ENCODE measurements around the gene KIAA1614. TPM values are rescaled to one million over a fixed set of nuclear protein-coding genes. Genes with fewer than 3 reads are reported as not detected.

Gene KIAA1614
- polyA plus RNA-seq, 4 donors: 0.89 to 2.1 (median 1.4) TPM; not detected in 1

DNA sequence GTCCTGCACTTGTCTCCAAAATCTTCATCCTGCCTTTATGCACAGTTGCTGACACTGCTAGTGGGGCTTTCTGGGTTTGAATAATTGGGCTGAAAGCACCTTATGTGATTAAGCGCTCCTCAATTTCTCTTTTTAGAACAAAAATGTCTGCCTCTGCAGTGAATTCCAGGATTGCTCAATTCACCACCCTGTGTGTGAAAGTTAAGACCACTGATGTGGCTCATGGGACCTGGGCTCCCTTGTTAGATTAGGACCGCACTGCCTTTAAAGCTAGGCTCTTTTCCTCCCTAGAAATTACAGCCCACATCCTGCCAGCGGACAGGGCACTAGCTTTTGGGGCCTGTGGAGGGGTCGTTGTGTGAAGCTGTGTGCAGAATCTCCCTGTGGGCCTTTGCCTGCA is 18.8 kb downstream of the KIAA1614 start:
- H3K36me3 ChIP-seq (ENCODE audit: control insufficient read depth in 3 of 3, insufficient read depth in 2 of 3, low read depth in 1 of 3, low read length in 3 of 3): peaks cover 0 to 21% (median 0%) of the 10 kb centered on the region in 3 donors
- no peak for FAIRE-seq
- no peak overlapping the region for H3K27ac ChIP-seq (ENCODE audit: low read depth in 1 of 3, low read length in 2 of 3)
- peaks cover 0 to 15% (median 3%) of the 10 kb centered on the region in 3 donors for H3K4me1 ChIP-seq (ENCODE audit: control insufficient read depth in 3 of 3, insufficient read depth in 2 of 3, low read depth in 1 of 3, low read length in 2 of 3)
- H3K4me3 ChIP-seq (ENCODE audit: low read depth in 1 of 3, low read length in 3 of 3): no peak overlapping the region
- WGBS, 3 donors: 85 to 90% (median 86%) methylated on average over 4 of the region's 4 CpGs
- H3K27me3 ChIP-seq (ENCODE audit: control insufficient read depth in 3 of 3, insufficient read depth in 3 of 3, low read length in 3 of 3): peaks cover 0 to 4% (median 0%) of the 10 kb centered on the region in 3 donors
- no peak for DNase-seq
- H3K9me3 ChIP-seq (ENCODE audit: control insufficient read depth in 2 of 2, insufficient read depth in 1 of 2, low read depth in 1 of 2, low read length in 1 of 2): no peaks in the 10 kb centered on the region

GRCh38 chr1:180932378-180932777 is 19.7 kb downstream of the KIAA1614 start:
- peaks cover 0 to 4% (median 0%) of the 10 kb centered on the region in 3 donors for H3K27me3 ChIP-seq (ENCODE audit: control insufficient read depth in 3 of 3, insufficient read depth in 3 of 3, low read length in 3 of 3)
- H3K36me3 ChIP-seq (ENCODE audit: control insufficient read depth in 3 of 3, insufficient read depth in 2 of 3, low read depth in 1 of 3, low read length in 3 of 3): peaks cover 0 to 25% (median 0%) of the 10 kb centered on the region in 3 donors
- H3K4me1 ChIP-seq (ENCODE audit: control insufficient read depth in 3 of 3, insufficient read depth in 2 of 3, low read depth in 1 of 3, low read length in 2 of 3): peaks cover 0 to 6% (median 3%) of the 10 kb centered on the region in 3 donors
- no peak overlapping the region for H3K27ac ChIP-seq (ENCODE audit: low read depth in 1 of 3, low read length in 2 of 3)
- DNase-seq (no peak), FAIRE-seq (no peak)
- no peaks in the 10 kb centered on the region for H3K9me3 ChIP-seq (ENCODE audit: control insufficient read depth in 2 of 2, insufficient read depth in 1 of 2, low read depth in 1 of 2, low read length in 1 of 2)
- WGBS, 3 donors: 93 to 98% (median 95%) methylated on average over 4 of the region's 4 CpGs
- H3K4me3 ChIP-seq (ENCODE audit: low read depth in 1 of 3, low read length in 3 of 3): no peak overlapping the region

DNA sequence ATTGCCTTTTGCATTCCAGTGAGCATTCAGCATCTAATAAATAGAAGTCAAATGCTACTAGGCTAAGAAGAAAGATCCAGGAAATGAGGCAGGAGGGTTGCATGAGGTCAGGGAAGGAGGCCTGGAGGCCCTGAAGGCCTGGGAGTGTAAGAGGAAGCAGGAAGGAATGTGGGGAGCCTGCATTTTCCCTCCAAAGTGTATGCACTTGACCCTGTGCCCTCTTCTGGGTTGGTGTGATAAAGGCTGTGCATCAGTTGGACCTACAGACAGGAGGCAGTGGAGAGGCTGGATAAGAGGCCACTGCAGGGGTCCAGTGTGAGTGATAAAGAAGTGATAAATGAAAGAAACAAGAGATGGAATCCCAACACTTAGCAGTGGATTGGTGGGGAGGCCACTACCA is 20.4 kb downstream of the KIAA1614 start:
- Histone ChIP-seq H3K27me3 (ENCODE audit: control insufficient read depth in 3 of 3, insufficient read depth in 3 of 3, low read length in 3 of 3) (peaks cover 0 to 4% (median 0%) of the 10 kb centered on the region in 3 donors), H3K9me3 (ENCODE audit: control insufficient read depth in 2 of 2, insufficient read depth in 1 of 2, low read depth in 1 of 2, low read length in 1 of 2) (no peaks in the 10 kb centered on the region), H3K36me3 (ENCODE audit: control insufficient read depth in 3 of 3, insufficient read depth in 2 of 3, low read depth in 1 of 3, low read length in 3 of 3) (peaks cover 0 to 26% (median 0%) of the 10 kb centered on the region in 3 donors), H3K4me1 (ENCODE audit: control insufficient read depth in 3 of 3, insufficient read depth in 2 of 3, low read depth in 1 of 3, low read length in 2 of 3) (peaks cover 0 to 6% (median 3%) of the 10 kb centered on the region in 3 donors), H3K4me3 (ENCODE audit: low read depth in 1 of 3, low read length in 3 of 3) (no peak overlapping the region), H3K27ac (ENCODE audit: low read depth in 1 of 3, low read length in 2 of 3) (no peak overlapping the region)
- DNase-seq (no peak), FAIRE-seq (no peak)

- H3K27me3 ChIP-seq (ENCODE audit: control insufficient read depth in 3 of 3, insufficient read depth in 3 of 3, low read length in 3 of 3): peaks cover 0 to 4% (median 0%) of the 10 kb centered on the region in 3 donors
- WGBS, 3 donors: 68 to 83% (median 70%) methylated on average over 7 of the region's 7 CpGs
- peaks cover 0 to 6% (median 3%) of the 10 kb centered on the region in 3 donors for H3K4me1 ChIP-seq (ENCODE audit: control insufficient read depth in 3 of 3, insufficient read depth in 2 of 3, low read depth in 1 of 3, low read length in 2 of 3)
- DNase-seq (no peak), FAIRE-seq (no peak)
- H3K9me3 ChIP-seq (ENCODE audit: control insufficient read depth in 2 of 2, insufficient read depth in 1 of 2, low read depth in 1 of 2, low read length in 1 of 2): no peaks in the 10 kb centered on the region
- peaks cover 0 to 24% (median 0%) of the 10 kb centered on the region in 3 donors for H3K36me3 ChIP-seq (ENCODE audit: control insufficient read depth in 3 of 3, insufficient read depth in 2 of 3, low read depth in 1 of 3, low read length in 3 of 3)
- H3K27ac ChIP-seq (ENCODE audit: low read depth in 1 of 3, low read length in 2 of 3): no peak overlapping the region
- no peak overlapping the region for H3K4me3 ChIP-seq (ENCODE audit: low read depth in 1 of 3, low read length in 3 of 3)
These were observed 21.9 kb downstream of the KIAA1614 start for GRCh38 chr1:180934563-180934962.

- FAIRE-seq (no peak), DNase-seq (peak; percentile 79 to 91)
- Histone ChIP-seq H3K4me1 (ENCODE audit: control insufficient read depth in 3 of 3, insufficient read depth in 2 of 3, low read depth in 1 of 3, low read length in 2 of 3) (peaks cover 0 to 6% (median 3%) of the 10 kb centered on the region in 3 donors), H3K27me3 (ENCODE audit: control insufficient read depth in 3 of 3, insufficient read depth in 3 of 3, low read length in 3 of 3) (peaks cover 0 to 4% (median 0%) of the 10 kb centered on the region in 3 donors), H3K36me3 (ENCODE audit: control insufficient read depth in 3 of 3, insufficient read depth in 2 of 3, low read depth in 1 of 3, low read length in 3 of 3) (peaks cover 0 to 26% (median 0%) of the 10 kb centered on the region in 3 donors), H3K27ac (ENCODE audit: low read depth in 1 of 3, low read length in 2 of 3) (no peak overlapping the region), H3K4me3 (ENCODE audit: low read depth in 1 of 3, low read length in 3 of 3) (peak overlapping the region in 1 of 3 donors; percentile 41), H3K9me3 (ENCODE audit: control insufficient read depth in 2 of 2, insufficient read depth in 1 of 2, low read depth in 1 of 2, low read length in 1 of 2) (no peaks in the 10 kb centered on the region)
- WGBS, 3 donors: 28 to 66% (median 31%) methylated on average over 40 to 45 of the region's 45 CpGs
These were observed 22.8 kb downstream of the KIAA1614 start for GRCh38 chr1:180935326-180936109.

GRCh38 chr1:180936110-180937011 is 23.7 kb downstream of the KIAA1614 start:
- peaks cover 0 to 6% (median 3%) of the 10 kb centered on the region in 3 donors for H3K4me1 ChIP-seq (ENCODE audit: control insufficient read depth in 3 of 3, insufficient read depth in 2 of 3, low read depth in 1 of 3, low read length in 2 of 3)
- DNase-seq (no peak), FAIRE-seq (no peak)
- H3K27me3 ChIP-seq (ENCODE audit: control insufficient read depth in 3 of 3, insufficient read depth in 3 of 3, low read length in 3 of 3): peaks cover 0 to 4% (median 0%) of the 10 kb centered on the region in 3 donors
- 86 to 90% (median 89%) methylated on average over 28 of the region's 28 CpGs for WGBS, 3 donors
- H3K9me3 ChIP-seq (ENCODE audit: control insufficient read depth in 2 of 2, insufficient read depth in 1 of 2, low read depth in 1 of 2, low read length in 1 of 2): no peaks in the 10 kb centered on the region
- H3K27ac ChIP-seq (ENCODE audit: low read depth in 1 of 3, low read length in 2 of 3): no peak overlapping the region
- no peak overlapping the region for H3K4me3 ChIP-seq (ENCODE audit: low read depth in 1 of 3, low read length in 3 of 3)
- peaks cover 0 to 22% (median 0%) of the 10 kb centered on the region in 3 donors for H3K36me3 ChIP-seq (ENCODE audit: control insufficient read depth in 3 of 3, insufficient read depth in 2 of 3, low read depth in 1 of 3, low read length in 3 of 3)

- FAIRE-seq (no peak), DNase-seq (no peak)
- Histone ChIP-seq H3K4me1 (ENCODE audit: control insufficient read depth in 3 of 3, insufficient read depth in 2 of 3, low read depth in 1 of 3, low read length in 2 of 3) (peaks cover 0 to 6% (median 3%) of the 10 kb centered on the region in 3 donors), H3K9me3 (ENCODE audit: control insufficient read depth in 2 of 2, insufficient read depth in 1 of 2, low read depth in 1 of 2, low read length in 1 of 2) (no peaks in the 10 kb centered on the region), H3K4me3 (ENCODE audit: low read depth in 1 of 3, low read length in 3 of 3) (no peak overlapping the region), H3K36me3 (ENCODE audit: control insufficient read depth in 3 of 3, insufficient read depth in 2 of 3, low read depth in 1 of 3, low read length in 3 of 3) (peaks cover 0 to 18% (median 0%) of the 10 kb centered on the region in 3 donors), H3K27me3 (ENCODE audit: control insufficient read depth in 3 of 3, insufficient read depth in 3 of 3, low read length in 3 of 3) (peaks cover 0 to 4% (median 0%) of the 10 kb centered on the region in 3 donors), H3K27ac (ENCODE audit: low read depth in 1 of 3, low read length in 2 of 3) (no peak overlapping the region)
- WGBS, 3 donors: 46 to 58% (median 57%) methylated on average over 1 of the region's 1 CpG
These were observed 24.3 kb downstream of the KIAA1614 start for GRCh38 chr1:180937012-180937372.

GRCh38 chr1:180937624-180938225 is 25.0 kb downstream of the KIAA1614 start:
- peaks cover 0 to 6% (median 3%) of the 10 kb centered on the region in 3 donors for H3K4me1 ChIP-seq (ENCODE audit: control insufficient read depth in 3 of 3, insufficient read depth in 2 of 3, low read depth in 1 of 3, low read length in 2 of 3)
- peaks cover 0 to 4% (median 0%) of the 10 kb centered on the region in 3 donors for H3K27me3 ChIP-seq (ENCODE audit: control insufficient read depth in 3 of 3, insufficient read depth in 3 of 3, low read length in 3 of 3)
- no peaks in the 10 kb centered on the region for H3K9me3 ChIP-seq (ENCODE audit: control insufficient read depth in 2 of 2, insufficient read depth in 1 of 2, low read depth in 1 of 2, low read length in 1 of 2)
- H3K4me3 ChIP-seq (ENCODE audit: low read depth in 1 of 3, low read length in 3 of 3): no peak overlapping the region
- H3K27ac ChIP-seq (ENCODE audit: low read depth in 1 of 3, low read length in 2 of 3): no peak overlapping the region
- peaks cover 0 to 18% (median 0%) of the 10 kb centered on the region in 3 donors for H3K36me3 ChIP-seq (ENCODE audit: control insufficient read depth in 3 of 3, insufficient read depth in 2 of 3, low read depth in 1 of 3, low read length in 3 of 3)
- DNase-seq (no peak), FAIRE-seq (no peak)
- 75 to 85% (median 78%) methylated on average over 9 of the region's 9 CpGs for WGBS, 3 donors
